Measurements from ENCODE around the gene FEZF2.

GRCh38 chr3:62373215-62373614 is at the start of gene FEZF2:
- TF ChIP-seq, protein P1, sequence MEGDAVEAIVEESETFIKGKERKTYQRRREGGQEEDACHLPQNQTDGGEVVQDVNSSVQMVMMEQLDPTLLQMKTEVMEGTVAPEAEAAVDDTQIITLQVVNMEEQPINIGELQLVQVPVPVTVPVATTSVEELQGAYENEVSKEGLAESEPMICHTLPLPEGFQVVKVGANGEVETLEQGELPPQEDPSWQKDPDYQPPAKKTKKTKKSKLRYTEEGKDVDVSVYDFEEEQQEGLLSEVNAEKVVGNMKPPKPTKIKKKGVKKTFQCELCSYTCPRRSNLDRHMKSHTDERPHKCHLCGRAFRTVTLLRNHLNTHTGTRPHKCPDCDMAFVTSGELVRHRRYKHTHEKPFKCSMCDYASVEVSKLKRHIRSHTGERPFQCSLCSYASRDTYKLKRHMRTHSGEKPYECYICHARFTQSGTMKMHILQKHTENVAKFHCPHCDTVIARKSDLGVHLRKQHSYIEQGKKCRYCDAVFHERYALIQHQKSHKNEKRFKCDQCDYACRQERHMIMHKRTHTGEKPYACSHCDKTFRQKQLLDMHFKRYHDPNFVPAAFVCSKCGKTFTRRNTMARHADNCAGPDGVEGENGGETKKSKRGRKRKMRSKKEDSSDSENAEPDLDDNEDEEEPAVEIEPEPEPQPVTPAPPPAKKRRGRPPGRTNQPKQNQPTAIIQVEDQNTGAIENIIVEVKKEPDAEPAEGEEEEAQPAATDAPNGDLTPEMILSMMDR (IDR thresholded peaks at IDR 0.05; ENCODE audit: low read length): no peak
- TF ChIP-seq EZH2 (optimal IDR thresholded peaks at IDR 0.05; ENCODE audit: low read depth, low read length) (no peak), EZH2phosphoT487 (IDR thresholded peaks at IDR 0.05; ENCODE audit: low read length) (no peak)
